DOHH2 (cell line): ENCODE results near the gene FUS.

ENCODE experiments used
- CTCF ChIP-seq: fragments of 200-600 bp; sonication (generic); IDR thresholded peaks from one replicate; pipeline ENCODE4 v1.5.1; 2014; ENCODE audit warnings: antibody characterized with exemption, mild to moderate bottlenecking, low read depth, low read length; ENCODE audit not compliant: poor library complexity, severe bottlenecking
- EZH2phosphoT487 ChIP-seq: fragments of 200-600 bp; sonication (generic); IDR thresholded peaks from 2 replicates; pipeline ENCODE4 v1.6.1; 2017; ENCODE audit warnings: borderline replicate concordance, mild to moderate bottlenecking, antibody characterized with exemption, low read length, moderate library complexity, mixed read lengths

GRCh38 chr16:31188450-31189411, 8.8 kb downstream of the FUS start:
- TF ChIP-seq CTCF: no peak
- no peak for TF ChIP-seq EZH2phosphoT487
